Mucosa of descending colon (tissue), 3 donors: ENCODE data around the gene INVS. TPM values are rescaled to one million over a fixed set of nuclear protein-coding genes. Genes with fewer than 3 reads are reported as not detected.

ENCODE experiments used
- ATAC-seq: fragments of 200-7000 bp; cut with Tn5 transposase; one replicate; pipeline ENCODE4 v1.9.1; 2020; ENCODE audit warnings: mild to moderate bottlenecking, moderate library complexity
- DNase-seq, 3 donors: peaks; one replicate each; pipeline ENCODE4 v3.0.0-alpha.2; 2020
- H3K36me3 ChIP-seq: fragments of 200-600 bp; one replicate; pipeline ENCODE4 v1.8.0; 2021; ENCODE audit warnings: low read depth, mild to moderate bottlenecking
- H3K4me1 ChIP-seq: fragments of 200-600 bp; one replicate; pipeline ENCODE4 v1.8.0; 2021; ENCODE audit warnings: low read depth, mild to moderate bottlenecking
- H3K4me3 ChIP-seq: fragments of 200-600 bp; one replicate; pipeline ENCODE4 v1.8.0; 2021; ENCODE audit warnings: mild to moderate bottlenecking
- H3K9me3 ChIP-seq: fragments of 200-600 bp; one replicate; pipeline ENCODE4 v1.8.0; 2021; ENCODE audit warnings: mild to moderate bottlenecking
- intact Hi-C, 2 donors: fragments of 100-400 bp; cut with DNase I in 1 of 2; cut with micrococcal nuclease in 1 of 2; formaldehyde crosslinking; loops; one replicate each; pipeline versions ENCODE4 v1.11.0 to v1.11.1; 2022; cut with DNase I, micrococcal nuclease
- long read RNA-seq, 2 donors: library from polyadenylated mRNA; unstranded; transcript quantifications; one replicate each; pipeline ENCODE4 v2.0.0, GENCODE V29; 2019 to 2021
- total RNA-seq, 3 donors: library from RNA; stranded (reverse); fragmentation: NEBNext Ultra II Directional in 2 of 3; extraction: Animal tissue kit (Norgen Biotek cat#: 25700) in 2 of 3; gene quantifications; one replicate each; pipeline versions ENCODE4 v1.2.1 to v1.2.4, GENCODE V29; 2021 to 2023
- TF ChIP-seq, protein P1 (sequence below): fragments of 200-600 bp; IDR thresholded peaks from one replicate; pipeline ENCODE4 v1.8.0; 2022; ENCODE audit warnings: antibody characterized with exemption, mild to moderate bottlenecking
- donor health status: DM: no; HTN: no; CAD: no; lungs with moderate emphysema.
- donor health status: DM: no; HTN: no; CAD: no.
- donor health status: DM: no; HTN: yes; CAD: no.

INVS gene, protein sequence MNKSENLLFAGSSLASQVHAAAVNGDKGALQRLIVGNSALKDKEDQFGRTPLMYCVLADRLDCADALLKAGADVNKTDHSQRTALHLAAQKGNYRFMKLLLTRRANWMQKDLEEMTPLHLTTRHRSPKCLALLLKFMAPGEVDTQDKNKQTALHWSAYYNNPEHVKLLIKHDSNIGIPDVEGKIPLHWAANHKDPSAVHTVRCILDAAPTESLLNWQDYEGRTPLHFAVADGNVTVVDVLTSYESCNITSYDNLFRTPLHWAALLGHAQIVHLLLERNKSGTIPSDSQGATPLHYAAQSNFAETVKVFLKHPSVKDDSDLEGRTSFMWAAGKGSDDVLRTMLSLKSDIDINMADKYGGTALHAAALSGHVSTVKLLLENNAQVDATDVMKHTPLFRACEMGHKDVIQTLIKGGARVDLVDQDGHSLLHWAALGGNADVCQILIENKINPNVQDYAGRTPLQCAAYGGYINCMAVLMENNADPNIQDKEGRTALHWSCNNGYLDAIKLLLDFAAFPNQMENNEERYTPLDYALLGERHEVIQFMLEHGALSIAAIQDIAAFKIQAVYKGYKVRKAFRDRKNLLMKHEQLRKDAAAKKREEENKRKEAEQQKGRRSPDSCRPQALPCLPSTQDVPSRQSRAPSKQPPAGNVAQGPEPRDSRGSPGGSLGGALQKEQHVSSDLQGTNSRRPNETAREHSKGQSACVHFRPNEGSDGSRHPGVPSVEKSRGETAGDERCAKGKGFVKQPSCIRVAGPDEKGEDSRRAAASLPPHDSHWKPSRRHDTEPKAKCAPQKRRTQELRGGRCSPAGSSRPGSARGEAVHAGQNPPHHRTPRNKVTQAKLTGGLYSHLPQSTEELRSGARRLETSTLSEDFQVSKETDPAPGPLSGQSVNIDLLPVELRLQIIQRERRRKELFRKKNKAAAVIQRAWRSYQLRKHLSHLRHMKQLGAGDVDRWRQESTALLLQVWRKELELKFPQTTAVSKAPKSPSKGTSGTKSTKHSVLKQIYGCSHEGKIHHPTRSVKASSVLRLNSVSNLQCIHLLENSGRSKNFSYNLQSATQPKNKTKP
- total RNA-seq, result 10 to 100 TPM; 16.8 to 24.0 (median 19.3) TPM
- long read RNA-seq, donor 1, partial matches to known transcripts, result 1 of 7 reads
- long read RNA-seq, donor 1, other reads (novel, unspliced or antisense), result 4 of 7 reads
- long read RNA-seq, donor 2, partial matches to known transcripts, result 5 of 5 reads
- long read RNA-seq, donor 2, other reads (novel, unspliced or antisense), result 0 of 5 reads

DNA sequence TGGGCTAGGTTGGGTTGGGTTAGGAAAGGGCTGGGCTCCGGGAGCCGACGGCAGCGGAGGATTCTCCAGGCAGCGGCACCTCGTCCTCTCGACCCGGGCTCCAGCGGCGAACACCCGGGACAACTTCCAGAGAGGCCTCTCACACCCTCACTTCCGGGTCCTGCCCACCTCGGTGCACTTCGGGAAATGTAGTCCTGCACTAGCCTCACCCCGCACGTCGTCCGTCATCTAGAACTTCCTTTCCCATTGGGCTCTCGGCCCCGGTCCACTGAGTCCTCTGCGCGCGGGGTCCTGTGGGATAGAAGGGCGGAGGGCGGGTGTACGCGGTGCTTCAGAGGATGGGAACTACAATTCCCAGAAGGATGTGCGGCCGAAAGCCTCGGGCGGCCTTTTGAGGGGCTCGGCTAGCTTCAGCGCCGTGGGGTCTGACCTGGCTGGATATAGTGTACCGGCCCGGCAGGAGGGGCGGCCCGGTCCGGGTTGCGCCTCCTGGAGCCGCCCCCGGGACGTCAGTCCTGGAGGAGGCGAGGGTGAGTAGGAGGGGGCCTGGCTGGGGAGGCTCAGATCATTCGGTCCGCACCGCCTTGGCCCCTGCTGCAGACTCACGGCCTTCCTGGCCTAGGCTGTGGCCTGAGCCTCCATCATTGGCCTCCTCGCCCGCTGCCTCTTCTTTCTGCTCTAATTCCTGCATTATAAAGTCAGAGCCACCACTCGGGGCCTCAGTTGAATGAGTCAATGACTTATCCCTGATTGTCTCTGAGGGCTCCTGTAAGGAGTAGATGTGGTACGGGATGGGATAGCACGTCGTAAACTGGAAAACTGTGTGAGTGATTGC is at the start of gene INVS, which contains the start of gene ERP44:
INVS (plus strand) TSS at position 357 of the 835 bp plus-strand sequence. CDS start 5,279 bp downstream, outside the sequence.
ERP44 (minus strand) TSS at position 114 of the 835 bp plus-strand sequence. CDS start 160 bp downstream, outside the sequence.
- no peaks in the 10 kb centered on the region for H3K9me3 ChIP-seq
- intact Hi-C loops, result no loop called here

DNA sequence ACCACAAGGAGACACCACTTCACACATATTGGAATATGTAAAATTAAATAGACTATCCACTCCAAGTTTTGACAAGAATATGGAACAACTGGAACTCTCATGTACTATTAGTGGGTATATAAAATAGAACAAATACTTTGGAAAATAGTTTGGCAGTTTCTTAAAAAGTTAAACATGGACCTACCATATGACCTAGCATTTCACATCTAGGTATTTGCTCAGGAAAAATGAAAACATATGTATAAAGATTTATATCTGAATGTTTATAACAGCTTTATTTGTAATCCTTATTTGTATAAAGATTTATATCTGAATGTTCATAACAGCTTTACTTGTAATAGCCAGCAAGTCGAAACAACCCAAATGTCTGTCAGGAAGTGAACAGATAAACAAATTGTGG is 49.5 kb upstream of the INVS start:
- H3K9me3 ChIP-seq, result no peaks in the 10 kb centered on the region
- DNase-seq (no peak), ATAC-seq (no peak)
- no peaks in the 10 kb centered on the region for H3K36me3 ChIP-seq
- H3K4me3 ChIP-seq, result no peak overlapping the region
- TF ChIP-seq, protein P1, sequence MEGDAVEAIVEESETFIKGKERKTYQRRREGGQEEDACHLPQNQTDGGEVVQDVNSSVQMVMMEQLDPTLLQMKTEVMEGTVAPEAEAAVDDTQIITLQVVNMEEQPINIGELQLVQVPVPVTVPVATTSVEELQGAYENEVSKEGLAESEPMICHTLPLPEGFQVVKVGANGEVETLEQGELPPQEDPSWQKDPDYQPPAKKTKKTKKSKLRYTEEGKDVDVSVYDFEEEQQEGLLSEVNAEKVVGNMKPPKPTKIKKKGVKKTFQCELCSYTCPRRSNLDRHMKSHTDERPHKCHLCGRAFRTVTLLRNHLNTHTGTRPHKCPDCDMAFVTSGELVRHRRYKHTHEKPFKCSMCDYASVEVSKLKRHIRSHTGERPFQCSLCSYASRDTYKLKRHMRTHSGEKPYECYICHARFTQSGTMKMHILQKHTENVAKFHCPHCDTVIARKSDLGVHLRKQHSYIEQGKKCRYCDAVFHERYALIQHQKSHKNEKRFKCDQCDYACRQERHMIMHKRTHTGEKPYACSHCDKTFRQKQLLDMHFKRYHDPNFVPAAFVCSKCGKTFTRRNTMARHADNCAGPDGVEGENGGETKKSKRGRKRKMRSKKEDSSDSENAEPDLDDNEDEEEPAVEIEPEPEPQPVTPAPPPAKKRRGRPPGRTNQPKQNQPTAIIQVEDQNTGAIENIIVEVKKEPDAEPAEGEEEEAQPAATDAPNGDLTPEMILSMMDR, result no peak
- intact Hi-C loops, result no loop called here
- H3K4me1 ChIP-seq, result no peaks in the 10 kb centered on the region

More for the DNA sequence above, at the start of gene INVS, which contains the start of gene ERP44:
- Histone ChIP-seq H3K4me1 (peaks cover 24% of the 10 kb centered on the region), H3K36me3 (no peaks in the 10 kb centered on the region), H3K4me3 (peak within 1 kb of the TSS; percentile 89)
- TF ChIP-seq, protein P1, result no peak
- DNase-seq (peak; percentile 97 to 99 (median 99)), ATAC-seq (peak; percentile 96)

DNA sequence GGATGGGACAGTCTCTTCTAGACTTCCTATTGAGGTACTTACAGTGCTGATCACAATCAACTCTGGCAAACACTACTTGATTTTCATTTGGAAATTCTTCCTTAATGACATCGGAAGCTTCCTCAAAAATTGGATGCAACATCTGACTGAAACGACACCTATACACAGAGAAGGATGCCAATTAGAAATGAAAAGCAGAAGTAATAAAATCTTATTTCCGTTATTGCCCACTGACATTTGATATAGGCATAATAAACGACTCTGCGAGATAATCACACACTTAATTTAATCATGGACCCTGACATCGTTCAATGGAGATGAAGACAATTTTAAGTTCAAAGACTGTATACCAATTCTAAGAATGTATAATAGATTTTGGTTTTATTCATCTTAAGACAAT is 46.7 kb upstream of the INVS start:
- TF ChIP-seq, protein P1, result no peak
- intact Hi-C loops, result no loop called here
- Histone ChIP-seq H3K9me3 (no peaks in the 10 kb centered on the region), H3K4me3 (no peak overlapping the region), H3K4me1 (no peaks in the 10 kb centered on the region), H3K36me3 (no peaks in the 10 kb centered on the region)
- no peak for DNase-seq
- no peak for ATAC-seq

DNA sequence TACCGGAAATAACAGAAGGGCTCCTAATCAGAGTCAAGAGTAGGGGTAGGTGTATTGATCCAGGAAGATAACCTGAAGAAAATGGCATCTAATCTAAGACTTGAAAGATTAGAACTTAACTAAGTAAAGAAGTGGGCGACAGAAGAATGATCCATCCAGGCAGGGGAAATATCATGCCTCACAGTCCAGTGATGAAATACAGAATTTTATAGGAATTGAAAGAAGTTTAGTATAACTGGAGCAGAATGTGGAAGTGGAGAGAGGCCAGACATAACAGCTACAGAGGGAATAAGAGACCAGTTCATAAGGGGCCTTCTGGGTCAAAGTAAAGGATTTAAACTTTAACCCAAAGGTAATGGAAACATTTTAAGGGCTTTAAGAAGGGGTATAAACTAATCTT is 42.5 kb upstream of the INVS start:
- intact Hi-C loops, result no loop called here
- Histone ChIP-seq H3K4me3 (no peak overlapping the region), H3K36me3 (no peaks in the 10 kb centered on the region), H3K4me1 (no peaks in the 10 kb centered on the region), H3K9me3 (no peaks in the 10 kb centered on the region)
- no peak for DNase-seq
- TF ChIP-seq, protein P1, result no peak
- no peak for ATAC-seq
